IPS-11a (cell line): ENCODE results near the gene CTCF.
A peak's percentile ranks its signal among the peaks of the same experiment; 100 is the strongest.

Experiments used
- H3K4me3 ChIP-seq: one replicate; pipeline ENCODE4 v1.5.1; 2013; ENCODE audit warnings: low read depth, low read length, control low read depth

The CTCF gene

DNA sequence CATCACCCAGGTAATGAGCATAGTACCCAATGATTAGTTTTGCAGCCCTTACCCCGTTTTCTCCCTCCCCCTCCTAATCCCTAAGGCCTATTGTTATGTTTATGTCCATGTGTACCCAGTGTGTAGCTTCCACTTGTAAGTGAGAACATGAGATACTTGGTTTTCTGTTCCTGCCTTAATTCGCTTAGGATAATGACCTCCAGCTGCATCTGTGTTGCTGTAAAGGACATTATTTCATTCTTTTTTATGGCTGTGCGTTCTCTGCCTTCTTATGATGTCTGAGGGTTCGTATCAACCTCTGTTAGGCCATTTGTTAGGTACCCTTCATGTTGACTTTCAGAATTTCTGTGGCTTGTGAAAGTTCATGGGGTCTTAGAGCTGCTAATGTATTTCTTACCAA is 31.0 kb downstream of the CTCF start:
- H3K4me3 ChIP-seq = no peak overlapping the region

DNA sequence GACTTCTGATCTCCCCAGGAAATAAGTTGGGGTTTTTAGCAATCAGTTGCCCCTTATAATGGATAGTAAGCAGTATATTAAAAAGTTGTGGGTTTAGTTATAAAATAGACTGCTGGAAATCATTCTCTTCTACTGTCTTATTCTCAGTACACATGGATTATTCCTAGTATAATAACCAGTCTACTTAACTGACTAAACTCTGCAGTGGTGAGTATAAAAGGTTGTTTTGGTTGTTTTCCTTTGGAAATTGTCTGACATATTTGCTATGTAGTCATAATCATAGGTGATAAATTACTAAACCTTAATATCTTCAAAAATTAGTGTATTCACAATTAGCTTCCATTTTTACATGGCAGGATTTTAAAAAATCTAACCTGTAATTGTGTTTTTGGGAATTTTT is 31.4 kb downstream of the CTCF start:
- no peak overlapping the region for H3K4me3 ChIP-seq

DNA sequence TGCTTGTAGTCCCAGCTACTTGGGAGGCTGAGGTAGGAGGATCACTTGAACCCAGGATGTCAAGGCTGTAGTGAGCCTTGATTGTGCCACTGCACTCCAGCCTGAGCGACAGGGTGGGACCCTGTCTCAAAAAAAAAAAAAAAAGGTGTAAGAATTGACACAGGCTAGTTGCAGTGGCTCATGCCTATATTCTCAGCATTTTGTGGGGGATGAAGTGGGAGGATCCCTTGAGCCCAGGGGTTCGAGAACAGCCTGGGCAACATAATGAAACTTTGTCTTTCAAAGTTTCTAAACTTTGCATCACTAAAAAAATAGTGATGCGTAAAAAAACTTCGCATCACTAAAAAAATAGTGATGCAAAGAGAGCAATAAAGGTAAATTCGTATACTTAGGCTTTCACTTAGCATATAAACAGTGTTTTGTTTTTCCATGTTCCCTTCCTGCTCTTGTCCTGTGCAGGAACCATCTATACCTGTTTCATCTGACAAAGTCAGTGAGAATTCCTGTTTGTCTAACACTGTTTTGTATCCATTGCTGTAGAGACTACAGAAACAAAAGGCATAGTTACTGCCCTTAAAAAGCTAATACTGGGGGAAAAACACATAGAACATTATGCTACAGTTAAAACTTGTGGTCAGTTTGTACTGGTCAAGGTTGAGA is 32.1 kb downstream of the CTCF start:
- H3K4me3 ChIP-seq = no peak overlapping the region

DNA sequence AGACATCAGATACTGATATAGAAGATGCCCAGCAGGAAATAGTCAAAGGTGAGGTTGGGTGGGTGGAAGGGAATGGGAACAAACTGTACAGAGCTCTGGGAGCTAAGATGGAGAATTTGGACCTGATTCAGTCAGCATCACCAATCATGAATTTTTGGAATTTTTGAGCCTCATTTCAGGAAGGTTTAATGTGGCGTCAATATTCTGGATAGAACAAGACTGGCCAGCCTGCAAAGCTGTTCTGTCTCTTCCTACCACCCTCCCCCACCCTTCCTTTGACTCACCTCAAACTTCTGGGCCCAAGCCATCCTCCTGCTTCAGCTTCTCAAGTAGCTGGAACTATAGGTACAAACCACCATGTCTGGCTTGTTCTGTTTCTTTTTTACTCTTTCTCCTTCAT is 32.6 kb downstream of the CTCF start:
- no peak overlapping the region for H3K4me3 ChIP-seq

DNA sequence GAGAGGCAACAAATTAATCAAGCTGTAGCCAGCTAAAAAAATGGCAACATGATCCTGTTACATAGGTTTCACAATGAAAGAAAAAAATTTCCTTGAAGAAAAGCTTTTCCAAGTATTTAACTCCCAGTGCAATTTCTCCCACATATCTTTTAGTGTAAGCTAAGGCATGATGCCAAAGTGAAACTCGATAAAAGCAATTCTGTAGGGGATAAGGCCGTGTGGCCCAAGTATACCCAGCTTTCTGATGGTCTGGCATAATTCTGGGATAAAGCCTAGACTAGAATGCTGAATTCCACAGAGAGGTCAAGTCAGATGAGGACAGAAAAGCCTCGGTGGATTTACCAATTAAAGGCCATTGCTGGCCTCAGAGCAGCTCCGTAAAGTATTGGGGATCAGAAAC is 36.2 kb downstream of the CTCF start:
- H3K4me3 ChIP-seq = no peak overlapping the region

DNA sequence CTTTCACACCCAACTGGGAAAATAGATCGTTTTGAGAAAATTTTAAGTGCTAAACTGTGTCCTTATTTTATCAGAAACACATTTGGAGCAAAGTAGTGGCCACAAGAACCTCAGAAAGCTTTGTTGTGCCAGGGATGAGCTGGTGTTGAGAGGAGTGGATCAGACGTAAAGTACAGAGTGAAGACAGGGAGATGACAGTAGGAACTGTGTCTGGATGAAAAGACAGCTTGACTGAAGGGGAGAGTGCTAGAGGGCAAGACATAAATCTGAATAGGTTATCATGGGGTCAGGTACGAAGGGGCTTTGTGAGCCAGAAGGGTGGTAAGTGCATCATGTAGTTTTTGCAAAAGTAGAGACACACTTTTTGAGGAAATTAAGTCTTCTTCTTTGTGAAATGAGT is 43.3 kb downstream of the CTCF start:
- H3K4me3 ChIP-seq = no peak overlapping the region

DNA sequence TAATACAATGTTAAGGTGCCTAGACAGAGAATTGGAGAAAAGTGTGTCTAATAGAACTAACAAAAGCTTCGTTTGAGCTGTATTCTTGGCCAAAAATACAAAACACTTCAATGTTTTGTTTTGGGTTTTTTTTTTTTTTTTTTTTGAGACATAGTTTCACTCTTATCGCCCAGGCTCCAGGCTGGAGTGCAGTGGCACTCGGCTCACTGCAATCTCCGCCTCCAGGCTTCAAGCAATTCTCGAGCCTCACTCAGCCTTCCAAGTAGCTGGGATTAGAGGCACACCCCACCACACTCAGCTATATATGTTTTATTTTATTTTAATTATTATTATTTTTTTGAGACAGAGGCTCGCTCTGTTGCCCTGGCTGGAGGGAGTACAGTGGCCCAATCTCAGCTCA is 44.3 kb downstream of the CTCF start:
- H3K4me3 ChIP-seq = no peak overlapping the region

DNA sequence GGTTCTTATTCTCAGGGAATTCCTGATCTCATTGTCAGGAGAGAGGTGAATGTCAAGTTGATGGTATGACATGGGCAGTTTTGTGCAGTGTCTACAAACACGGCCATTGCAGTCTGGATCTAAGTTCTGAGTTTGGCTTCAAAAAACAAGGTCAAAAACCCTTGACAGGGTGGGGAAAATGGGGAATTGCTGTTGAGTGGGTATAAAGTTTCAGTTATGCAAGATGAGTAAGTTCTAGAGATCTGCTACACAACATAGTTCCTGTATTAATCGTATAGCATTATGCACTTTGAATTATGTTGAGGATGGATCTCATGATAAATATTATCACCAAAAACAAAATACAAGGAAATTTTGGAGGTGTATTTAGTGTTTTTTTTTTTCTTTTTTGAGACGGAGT is 46.0 kb downstream of the CTCF start:
- H3K4me3 ChIP-seq = no peak overlapping the region

DNA sequence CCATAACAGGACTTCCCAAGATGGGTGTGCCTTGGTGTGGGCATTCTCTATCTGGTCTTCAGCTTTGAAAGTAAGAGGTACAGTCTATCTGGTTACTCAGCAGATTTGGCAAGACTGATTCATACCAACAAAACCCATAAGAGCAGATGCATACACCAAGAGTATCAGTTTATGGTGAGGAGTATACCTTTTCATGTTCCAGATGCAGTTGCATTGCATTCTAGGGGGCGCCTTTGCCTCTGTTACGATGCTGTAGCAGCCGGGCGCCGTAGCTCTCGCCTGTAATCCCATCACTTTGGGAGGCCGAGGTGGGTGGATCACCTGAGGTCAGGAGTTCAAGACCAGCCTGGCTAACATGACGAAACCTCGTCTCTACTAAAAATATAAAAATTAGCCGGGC is 51.5 kb downstream of the CTCF start:
- no peak overlapping the region for H3K4me3 ChIP-seq

DNA sequence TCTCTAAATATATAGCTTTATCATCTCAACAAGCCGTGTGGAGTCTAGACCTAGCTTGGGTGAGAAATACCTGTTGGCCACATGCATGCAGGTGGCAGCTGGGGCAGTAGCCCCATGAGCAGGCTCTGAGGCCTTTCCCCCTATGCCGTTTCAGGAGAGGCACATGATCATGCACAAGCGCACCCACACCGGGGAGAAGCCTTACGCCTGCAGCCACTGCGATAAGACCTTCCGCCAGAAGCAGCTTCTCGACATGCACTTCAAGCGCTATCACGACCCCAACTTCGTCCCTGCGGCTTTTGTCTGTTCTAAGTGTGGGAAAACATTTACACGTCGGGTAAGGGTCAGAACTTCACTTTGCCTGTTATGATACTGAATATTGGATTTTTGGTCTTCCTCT is 65.9 kb downstream of the CTCF start:
- no peak overlapping the region for H3K4me3 ChIP-seq

DNA sequence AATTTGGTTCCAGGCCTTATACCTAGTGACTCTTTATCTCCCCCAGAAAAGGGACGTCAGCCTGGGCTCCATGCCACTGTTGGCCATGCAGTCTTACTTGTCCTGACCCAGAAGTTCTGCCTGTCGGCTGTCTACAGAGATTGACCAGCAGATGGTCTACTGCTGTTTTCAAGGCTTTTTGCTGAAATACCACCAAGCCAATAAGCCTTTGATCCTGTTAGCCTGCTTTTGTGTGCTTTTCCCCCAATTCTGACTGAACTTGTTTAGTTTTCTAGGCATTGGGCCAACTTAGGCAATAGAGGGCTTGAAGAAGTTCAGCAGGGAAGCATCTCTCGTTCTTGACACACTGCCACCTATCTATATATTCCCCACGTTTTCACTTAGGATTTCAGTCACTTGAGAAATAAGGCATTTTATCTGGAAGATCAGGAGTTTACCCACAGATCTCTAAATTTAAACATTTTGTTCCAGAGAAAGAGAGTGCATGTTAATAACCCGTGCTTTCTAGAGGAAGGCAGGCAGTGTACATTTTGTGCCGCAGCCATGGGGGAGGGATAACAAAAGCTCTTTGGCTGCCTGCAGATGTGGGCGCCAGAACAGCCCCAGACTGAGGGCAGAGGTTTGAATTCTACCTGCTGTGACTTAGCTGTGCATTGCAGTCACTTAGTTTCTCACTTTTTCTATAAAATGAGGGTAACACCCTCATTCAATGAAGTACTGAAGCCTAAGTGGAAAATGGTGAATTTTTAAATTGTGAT is 70.3 kb downstream of the CTCF start:
- no peak overlapping the region for H3K4me3 ChIP-seq

DNA sequence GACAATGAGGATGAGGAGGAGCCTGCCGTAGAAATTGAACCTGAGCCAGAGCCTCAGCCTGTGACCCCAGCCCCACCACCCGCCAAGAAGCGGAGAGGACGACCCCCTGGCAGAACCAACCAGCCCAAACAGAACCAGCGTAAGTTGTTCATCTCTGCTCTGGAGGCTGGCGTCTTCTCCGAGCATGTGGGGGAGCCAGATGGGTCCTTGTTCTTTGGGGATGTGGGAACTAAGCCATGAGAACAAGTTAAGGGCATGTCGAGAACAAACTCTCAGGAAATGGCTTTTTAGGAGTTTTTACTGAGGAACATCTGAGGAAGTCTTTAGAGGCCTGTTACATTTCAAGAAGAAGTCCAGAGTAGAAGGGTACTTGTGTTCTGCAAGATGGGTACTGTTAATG is 74.4 kb downstream of the CTCF start:
- H3K4me3 ChIP-seq = no peak overlapping the region

DNA sequence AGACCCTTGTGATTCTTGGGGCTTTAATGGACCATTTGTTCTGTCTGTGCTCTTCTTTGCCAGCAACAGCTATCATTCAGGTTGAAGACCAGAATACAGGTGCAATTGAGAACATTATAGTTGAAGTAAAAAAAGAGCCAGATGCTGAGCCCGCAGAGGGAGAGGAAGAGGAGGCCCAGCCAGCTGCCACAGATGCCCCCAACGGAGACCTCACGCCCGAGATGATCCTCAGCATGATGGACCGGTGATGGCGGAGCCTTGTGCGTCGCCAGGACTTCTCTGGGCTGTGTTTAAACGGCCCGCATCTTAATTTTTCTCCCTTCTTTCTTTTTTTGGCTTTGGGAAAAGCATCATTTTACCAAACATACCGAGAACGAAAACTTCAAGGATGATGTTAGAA is 75.3 kb downstream of the CTCF start:
- no peak overlapping the region for H3K4me3 ChIP-seq

DNA sequence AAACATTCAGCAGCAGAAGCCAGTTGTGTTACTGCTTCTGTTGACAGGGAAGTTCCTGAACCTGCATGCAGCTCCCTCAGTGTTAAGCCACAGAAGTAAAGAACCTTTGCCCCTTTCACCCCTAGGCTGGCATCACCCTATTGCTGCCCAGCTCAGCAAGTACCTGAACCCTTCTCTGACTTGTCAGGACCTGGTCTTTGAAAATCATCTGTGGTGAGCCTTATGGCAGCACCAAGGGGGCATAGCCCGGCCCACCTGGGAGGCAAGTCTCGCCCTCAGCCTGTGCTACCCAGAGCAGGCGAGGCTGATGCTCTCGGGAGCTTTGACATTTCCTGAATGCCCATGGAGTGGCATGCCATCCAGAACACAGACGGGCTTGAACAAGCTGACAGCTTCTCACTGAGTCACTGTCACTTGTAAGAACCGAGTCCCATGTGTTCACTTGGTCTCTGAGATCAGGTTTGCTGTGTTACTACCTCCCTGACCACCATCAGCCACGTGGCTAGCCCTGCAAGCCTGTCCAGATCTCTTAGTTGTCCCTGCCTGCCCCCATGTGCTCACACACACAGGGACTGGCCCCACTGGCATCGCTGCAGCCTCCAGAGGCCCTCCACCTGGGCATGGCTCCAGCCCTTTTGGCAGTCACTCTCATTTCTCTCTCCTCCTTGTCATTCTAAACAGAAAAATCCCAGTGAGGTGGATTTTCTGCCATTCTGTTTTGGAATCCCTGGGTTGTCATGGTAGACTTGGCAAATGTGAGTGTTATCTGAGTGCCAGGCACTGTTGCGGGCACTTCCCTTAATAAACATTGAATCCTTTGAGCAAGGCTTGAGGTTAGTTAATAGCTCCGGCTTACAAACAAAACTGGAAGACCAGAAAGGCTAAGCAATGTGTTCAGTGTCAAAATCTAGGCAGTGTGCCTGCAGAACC is 79.7 kb downstream of the CTCF start:
- H3K4me3 ChIP-seq = no peak overlapping the region

DNA sequence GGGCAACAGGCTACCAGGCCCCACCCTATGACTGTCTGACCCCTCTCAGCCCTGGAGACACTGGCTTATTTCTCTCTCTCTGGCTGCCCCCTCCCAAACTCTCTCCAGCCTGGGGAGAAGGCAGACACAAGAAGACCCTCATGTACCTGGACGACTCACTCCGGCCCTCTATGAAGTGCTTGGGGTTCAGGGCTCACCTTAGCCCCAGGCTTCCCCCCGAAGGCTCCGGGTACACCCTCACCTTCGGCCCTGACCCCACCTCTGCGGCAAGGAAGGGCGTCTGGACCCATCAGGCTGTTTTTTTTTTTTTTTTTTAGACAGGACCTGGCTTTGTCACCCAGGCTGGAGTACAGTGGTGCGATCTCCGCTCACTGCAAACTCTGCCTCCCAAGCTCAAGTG is 81.7 kb downstream of the CTCF start:
- H3K4me3 ChIP-seq = no peak overlapping the region

DNA sequence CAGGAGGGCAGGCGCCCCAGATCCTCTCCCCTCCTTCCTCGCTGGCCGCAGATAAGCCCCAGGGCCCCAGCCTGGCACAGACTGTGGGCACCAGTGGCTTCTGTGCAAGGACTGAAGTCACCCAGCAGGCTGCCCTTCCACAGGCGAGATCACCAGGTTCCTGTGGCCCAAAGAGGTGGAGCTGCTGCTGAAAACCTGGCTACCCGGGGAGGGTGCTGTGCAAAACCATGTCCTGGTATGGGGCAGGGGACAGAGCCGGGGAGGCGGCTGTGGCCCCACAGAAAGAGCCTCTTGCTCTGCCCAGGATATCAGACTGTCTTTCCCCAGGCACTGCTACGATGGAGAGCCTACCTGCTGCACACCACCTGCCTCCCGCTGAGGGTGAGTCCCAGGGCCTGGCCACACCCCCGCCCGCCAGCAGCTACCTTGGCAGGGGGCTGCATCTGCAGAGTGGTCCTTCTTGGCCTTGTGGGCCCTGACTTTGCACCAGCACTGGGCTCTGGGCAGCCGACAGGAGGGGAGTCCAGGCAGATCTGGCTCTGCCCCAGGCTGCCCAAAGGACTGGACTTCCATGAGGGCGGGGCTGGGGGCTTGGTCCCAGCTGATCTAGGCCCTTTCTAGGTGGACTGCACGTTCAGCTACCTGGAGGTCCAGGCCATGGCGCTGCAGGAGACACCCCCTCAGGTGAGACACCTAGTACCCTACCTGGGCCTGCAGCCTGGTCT is 83.2 kb downstream of the CTCF start:
- peak overlapping the region; percentile 35 for H3K4me3 ChIP-seq

DNA sequence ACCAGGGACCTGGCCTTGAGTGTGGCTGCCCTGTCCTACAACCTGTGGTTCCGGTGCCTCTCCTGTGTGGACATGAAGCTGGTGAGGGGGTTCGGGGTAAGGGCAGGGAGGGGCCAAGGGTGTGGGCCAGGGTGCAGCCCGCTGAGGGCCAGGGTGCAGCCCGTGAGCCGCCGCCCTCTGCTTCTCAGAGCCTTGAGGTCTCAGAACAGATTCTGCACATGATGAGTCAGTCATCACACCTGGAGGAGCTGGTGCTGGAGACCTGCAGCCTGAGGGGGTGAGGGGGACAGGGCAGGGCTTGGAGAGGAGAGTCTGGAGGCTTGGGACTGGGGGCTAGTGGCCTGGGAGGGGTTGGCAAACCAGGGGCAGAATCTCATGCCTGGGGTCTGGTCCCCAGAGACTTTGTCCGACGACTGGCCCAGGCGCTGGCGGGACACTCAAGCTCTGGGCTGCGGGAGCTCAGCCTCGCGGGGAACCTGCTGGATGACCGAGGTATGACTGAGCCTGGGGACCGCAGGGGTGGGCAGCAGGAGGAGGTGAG is 84.9 kb downstream of the CTCF start:
- H3K4me3 ChIP-seq = no peak overlapping the region

DNA sequence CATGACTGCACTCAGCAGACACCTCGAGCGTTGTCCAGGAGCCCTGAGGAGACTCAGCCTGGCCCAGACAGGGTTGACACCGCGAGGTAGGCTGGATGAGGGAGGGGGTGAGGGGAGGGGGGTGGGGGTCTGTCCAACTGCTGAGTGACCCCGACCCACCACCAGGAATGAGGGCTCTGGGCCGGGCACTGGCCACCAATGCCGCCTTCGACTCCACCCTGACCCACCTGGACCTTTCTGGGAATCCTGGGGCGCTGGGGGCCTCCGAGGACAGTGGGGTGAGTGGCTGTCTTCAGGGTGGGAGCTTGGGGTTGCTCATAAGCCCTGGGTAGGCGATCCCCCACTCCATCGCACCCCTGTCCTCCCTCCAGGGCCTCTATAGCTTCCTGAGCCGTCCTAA is 85.4 kb downstream of the CTCF start:
- no peak overlapping the region for H3K4me3 ChIP-seq

DNA sequence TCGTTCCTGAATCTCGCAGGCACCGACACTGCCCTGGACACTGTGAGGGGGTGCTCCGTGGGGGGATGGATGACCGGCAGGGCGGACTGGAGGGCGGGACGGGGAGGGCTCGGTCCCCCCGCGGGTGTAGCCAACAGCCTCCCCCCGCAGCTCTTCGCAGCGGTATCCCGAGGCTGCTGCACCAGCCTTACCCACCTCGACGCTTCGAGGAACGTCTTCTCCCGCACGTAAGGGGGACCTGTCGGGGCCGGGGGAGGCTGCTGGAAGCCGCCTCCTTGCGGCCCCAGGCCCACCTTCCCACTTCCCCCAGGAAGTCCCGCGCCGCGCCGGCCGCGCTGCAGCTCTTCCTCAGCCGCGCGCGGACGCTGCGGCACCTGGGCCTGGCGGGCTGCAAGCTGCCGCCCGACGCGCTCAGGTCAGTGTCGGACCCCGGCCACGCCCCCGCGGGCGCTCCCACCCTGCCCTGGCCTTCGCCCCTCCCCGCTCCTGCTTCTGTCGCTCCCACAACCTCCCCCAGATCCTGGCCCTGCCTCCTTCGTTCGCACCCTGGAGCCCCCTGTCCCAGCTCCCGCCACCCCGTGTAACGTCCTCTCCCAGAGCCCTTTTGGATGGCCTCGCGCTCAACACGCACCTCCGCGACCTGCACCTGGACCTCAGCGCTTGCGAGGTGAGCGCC is 85.9 kb downstream of the CTCF start:
- no peak overlapping the region for H3K4me3 ChIP-seq

DNA sequence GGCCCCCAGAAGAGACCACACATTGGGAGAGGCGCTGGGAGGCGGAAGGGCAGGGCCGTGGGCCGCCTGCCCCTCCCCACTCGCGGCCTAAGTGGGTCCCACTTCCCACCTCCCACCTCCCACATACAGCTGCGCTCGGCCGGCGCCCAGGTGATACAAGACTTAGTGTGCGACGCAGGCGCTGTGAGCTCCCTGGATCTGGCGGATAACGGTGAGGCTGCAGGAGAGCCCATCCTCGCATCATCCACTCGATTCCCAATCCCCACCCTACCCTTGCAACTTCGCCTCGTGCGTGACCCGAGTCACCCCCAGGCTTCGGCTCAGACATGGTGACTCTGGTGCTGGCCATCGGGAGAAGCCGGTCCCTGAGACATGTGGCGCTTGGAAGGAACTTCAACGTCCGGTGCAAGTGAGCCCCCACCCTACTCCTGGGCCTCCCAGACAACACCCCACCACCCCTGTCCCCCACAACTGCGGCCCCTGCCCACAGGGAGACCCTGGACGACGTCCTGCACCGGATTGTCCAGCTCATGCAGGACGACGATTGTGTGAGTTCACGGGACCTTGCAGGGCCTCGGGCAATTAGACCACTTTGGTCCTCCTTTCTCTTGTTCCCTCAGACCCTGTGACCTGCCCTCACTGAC is 86.6 kb downstream of the CTCF start:
- H3K4me3 ChIP-seq = no peak overlapping the region
